ENCODE results near the gene HLA-DRB1.
"Not testable (repeated sequence)": the region's sequence is repeated elsewhere in the genome, so short reads cannot be mapped to it uniquely, and the experiment has no call there.

Gene HLA-DRB1

GRCh38 chr6:32589596-32590449 lies at the start of gene HLA-DRB1:
TSS of gene HLA-DRB1 (minus strand) at chr6:32589848. CDS start at chr6:32589742, 106 bp downstream.
- H3K4me1 Mint-ChIP-seq, result peaks cover 23% of the 10 kb centered on the region
- peak within 1 kb of the TSS; percentile 62 for H3K27ac Mint-ChIP-seq
- peak; percentile 31 for DNase-seq
- H3K4me3 Mint-ChIP-seq, result peak within 1 kb of the TSS; percentile 74
- CTCF ChIA-PET, result no interaction called here
- H3K27me3 Mint-ChIP-seq, result peaks cover 35% of the 10 kb centered on the region
- H3K9me3 Mint-ChIP-seq, result no peaks in the 10 kb centered on the region
- peaks cover 4% of the 10 kb centered on the region for H3K36me3 Mint-ChIP-seq

DNA sequence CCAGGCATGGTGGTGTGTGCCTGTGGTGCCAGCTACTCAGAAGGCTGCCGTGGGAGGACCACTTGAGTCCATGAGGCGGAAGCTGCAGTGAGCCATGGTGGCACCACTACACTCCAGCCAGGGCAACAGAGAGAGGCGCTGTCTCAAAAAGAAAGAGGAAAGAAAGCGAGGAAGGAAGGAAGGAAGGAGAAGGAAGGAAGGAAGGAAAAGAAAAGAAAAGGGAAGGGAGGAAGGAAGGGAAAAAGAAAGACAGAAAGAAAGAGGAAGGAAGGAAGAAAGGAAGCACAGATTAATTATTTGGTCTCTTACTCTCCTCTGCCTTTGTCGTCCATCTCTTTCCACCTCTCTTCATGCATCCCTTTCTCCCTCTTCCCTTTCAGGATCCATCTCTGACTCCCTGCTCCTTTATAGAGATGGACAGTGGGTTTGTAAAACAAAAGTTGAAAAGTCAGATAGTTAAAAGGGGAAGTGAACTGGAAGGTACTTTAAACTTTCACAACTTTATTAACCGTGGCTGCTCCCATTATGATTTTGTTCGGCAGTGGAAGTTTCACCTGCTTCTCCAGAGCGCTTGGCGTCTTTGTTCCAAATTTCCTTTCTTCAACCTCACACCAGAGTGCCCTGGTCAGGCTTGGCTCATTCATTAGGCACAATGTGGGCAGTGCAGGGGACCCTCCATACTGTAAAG lies 49.0 kb upstream of the HLA-DRB1 start:
- no peaks in the 10 kb centered on the region for H3K36me3 Mint-ChIP-seq
- H3K27ac Mint-ChIP-seq, result no peak overlapping the region
- peaks cover 57% of the 10 kb centered on the region for H3K27me3 Mint-ChIP-seq
- H3K4me3 Mint-ChIP-seq, result no peak overlapping the region
- CTCF ChIA-PET, result no interaction called here
- no peak for DNase-seq
- no peaks in the 10 kb centered on the region for H3K9me3 Mint-ChIP-seq
- H3K4me1 Mint-ChIP-seq, result peaks cover 23% of the 10 kb centered on the region

DNA sequence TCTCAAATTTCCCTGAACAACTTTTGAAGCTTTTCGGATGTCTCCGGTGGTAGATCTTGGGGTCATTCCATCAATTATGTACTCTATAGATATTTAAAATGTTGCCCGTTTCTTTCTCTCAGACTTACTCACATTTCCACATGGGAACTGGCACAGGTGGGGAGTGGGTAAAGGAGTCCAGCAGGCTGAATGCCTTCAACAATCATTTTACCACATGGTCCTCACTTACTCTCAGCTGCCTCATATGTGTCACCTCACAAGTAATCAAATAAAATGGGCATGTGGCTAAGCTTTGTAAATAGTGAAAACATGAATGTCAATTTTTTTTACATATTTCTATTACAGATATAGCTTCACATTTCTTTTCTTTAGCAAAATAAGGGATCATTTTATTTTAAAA lies 48.2 kb upstream of the HLA-DRB1 start:
- Mint-ChIP-seq H3K36me3 (no peaks in the 10 kb centered on the region), H3K27me3 (peaks cover 58% of the 10 kb centered on the region), H3K4me1 (peaks cover 20% of the 10 kb centered on the region), H3K9me3 (no peaks in the 10 kb centered on the region), H3K4me3 (no peak overlapping the region), H3K27ac (no peak overlapping the region)
- CTCF ChIA-PET, result interaction anchor here (1.1 kb wide), 1 partner anchor 148 kb away, joined by 3 read pairs; no protein-coding TSS in a partner anchor
- no peak for DNase-seq

DNA sequence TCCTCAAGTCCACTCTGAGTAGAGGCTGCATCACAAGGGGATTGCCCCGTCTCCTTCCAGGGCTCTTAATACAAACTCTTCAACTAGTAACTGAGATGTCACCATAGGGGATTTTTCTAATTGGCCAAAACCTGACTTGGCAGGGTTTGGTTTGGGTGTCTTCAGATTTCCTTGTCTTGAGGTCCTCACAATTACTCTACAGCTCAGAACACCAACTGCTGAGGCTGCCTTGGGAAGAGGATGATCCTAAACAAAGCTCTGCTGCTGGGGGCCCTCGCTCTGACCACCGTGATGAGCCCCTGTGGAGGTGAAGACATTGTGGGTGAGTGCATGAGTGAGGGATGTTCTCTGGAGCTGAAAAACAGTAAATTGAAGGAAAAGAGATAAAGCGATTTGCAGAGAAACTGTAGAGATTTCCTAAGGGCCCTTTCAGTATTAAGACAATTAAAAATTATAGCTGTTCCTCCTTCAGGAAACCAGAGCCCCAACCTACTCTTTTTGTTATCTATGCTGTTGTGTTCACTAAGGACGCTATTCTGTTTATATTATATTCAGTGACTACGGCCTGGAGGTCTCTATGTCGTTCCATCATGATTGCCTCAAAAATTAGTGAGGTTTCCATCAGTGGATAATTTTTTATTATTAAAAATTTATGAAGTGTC lies 47.7 kb upstream of the HLA-DRB1 start, which contains the start of gene HLA-DQA1:
Gene HLA-DQA1 (plus strand): TSS at position 188 of the 662 bp plus-strand sequence. CDS start 53 bp downstream, at position 241.
- CTCF ChIA-PET, result interaction anchor here (1.1 kb wide), 1 partner anchor 149 kb away, joined by 3 read pairs; no protein-coding TSS in a partner anchor
- DNase-seq, result no peak
- Mint-ChIP-seq H3K27ac (no peak within 1 kb of the TSS), H3K4me3 (no peak within 1 kb of the TSS), H3K27me3 (peaks cover 63% of the 10 kb centered on the region), H3K36me3 (no peaks in the 10 kb centered on the region), H3K9me3 (no peaks in the 10 kb centered on the region), H3K4me1 (peaks cover 15% of the 10 kb centered on the region)

GRCh38 chr6:32635526-32636123 lies 46.0 kb upstream of the HLA-DRB1 start:
- no peak overlapping the region for H3K4me3 Mint-ChIP-seq
- DNase-seq, result no peak
- H3K4me1 Mint-ChIP-seq, result peaks cover 2% of the 10 kb centered on the region
- CTCF ChIA-PET, result interaction anchor here (0.8 kb wide), 1 partner anchor 13 kb away, joined by 4 read pairs; no protein-coding TSS in a partner anchor
- H3K36me3 Mint-ChIP-seq, result no peaks in the 10 kb centered on the region
- peaks cover 59% of the 10 kb centered on the region for H3K27me3 Mint-ChIP-seq
- no peak overlapping the region for H3K27ac Mint-ChIP-seq
- H3K9me3 Mint-ChIP-seq, result no peaks in the 10 kb centered on the region

GRCh38 chr6:32629793-32630192 lies 40.1 kb upstream of the HLA-DRB1 start:
- H3K4me3 Mint-ChIP-seq, H3K36me3 Mint-ChIP-seq, CTCF ChIA-PET, H3K27ac Mint-ChIP-seq, H3K9me3 Mint-ChIP-seq, DNase-seq: not testable (repeated sequence)
- H3K4me1 Mint-ChIP-seq, result peaks cover 26% of the 10 kb centered on the region
- H3K27me3 Mint-ChIP-seq, result peaks cover 17% of the 10 kb centered on the region

DNA sequence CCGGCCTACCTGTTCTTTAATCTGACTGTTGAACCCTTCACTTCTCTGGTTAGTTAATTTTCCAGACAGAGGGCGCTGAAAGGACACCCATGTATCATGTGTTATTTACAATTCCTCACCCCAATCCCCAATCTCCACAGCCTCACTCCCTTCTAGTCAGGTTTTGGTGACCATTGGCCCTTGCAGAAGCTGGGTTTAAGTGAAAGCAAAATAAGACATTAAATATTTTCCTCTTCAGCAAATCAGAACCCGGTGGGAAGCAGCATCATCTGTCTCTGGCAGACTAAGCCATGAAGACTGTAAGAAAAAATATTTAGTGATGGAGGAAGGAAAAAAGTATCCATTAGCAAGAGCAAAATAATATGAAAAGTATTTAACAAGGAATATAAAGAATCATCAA lies 38.2 kb upstream of the HLA-DRB1 start:
- CTCF ChIA-PET, result no interaction called here

DNA sequence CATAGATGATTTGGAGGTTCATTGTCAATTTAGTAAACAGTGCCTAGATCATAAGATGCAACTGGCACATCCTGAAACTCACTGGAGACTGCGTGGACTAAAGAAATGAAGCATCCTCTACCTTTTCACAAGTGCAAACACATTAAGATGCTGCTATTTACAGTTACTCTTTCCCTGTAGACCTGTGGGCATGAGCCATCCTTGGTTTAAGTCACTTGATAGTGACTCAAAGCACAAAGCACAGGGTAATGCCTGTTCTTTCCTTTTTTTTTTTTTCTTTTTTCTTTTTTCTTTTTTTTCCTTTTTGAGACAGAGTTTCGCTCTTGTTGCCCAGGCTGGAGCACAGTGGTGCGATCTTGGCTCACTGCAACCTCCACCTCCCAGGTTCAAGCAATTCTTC lies 37.6 kb upstream of the HLA-DRB1 start:
- CTCF ChIA-PET, result no interaction called here
- H3K27me3 Mint-ChIP-seq, result no peaks in the 10 kb centered on the region
- peaks cover 2% of the 10 kb centered on the region for H3K9me3 Mint-ChIP-seq
- no peak overlapping the region for H3K27ac Mint-ChIP-seq
- H3K36me3 Mint-ChIP-seq, result peaks cover 4% of the 10 kb centered on the region
- peaks cover 46% of the 10 kb centered on the region for H3K4me1 Mint-ChIP-seq
- H3K4me3 Mint-ChIP-seq, result no peak overlapping the region
- no peak for DNase-seq

More for the DNA sequence above, 38.2 kb upstream of the HLA-DRB1 start:
- H3K27ac Mint-ChIP-seq, result no peak overlapping the region
- H3K4me3 Mint-ChIP-seq, result no peak overlapping the region
- peaks cover 2% of the 10 kb centered on the region for H3K9me3 Mint-ChIP-seq
- H3K36me3 Mint-ChIP-seq, result peaks cover 4% of the 10 kb centered on the region
- peaks cover 40% of the 10 kb centered on the region for H3K4me1 Mint-ChIP-seq
- DNase-seq, result peak; percentile 25
- H3K27me3 Mint-ChIP-seq, result peaks cover 4% of the 10 kb centered on the region

DNA sequence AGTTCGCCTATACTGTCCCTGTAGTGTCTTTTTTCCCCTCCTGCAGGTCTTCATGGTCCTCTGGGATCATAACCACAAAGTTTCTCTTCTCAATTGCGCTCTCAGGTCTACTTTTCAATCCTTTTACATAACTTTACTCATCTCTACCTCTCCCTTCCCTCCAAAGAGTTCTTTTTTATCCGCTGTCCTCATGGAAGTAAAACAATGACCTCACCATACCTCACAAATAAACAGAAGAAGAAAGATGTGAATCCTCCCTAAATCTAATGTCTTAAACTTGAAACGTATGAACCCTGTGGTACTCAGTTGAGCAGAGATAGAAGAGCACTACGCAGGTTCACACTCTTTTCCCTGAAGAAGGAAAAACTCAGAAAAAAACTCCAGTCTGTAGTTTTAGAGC lies 35.5 kb upstream of the HLA-DRB1 start:
- Mint-ChIP-seq H3K4me3 (no peak overlapping the region), H3K36me3 (peaks cover 4% of the 10 kb centered on the region), H3K9me3 (peaks cover 2% of the 10 kb centered on the region), H3K27me3 (no peaks in the 10 kb centered on the region), H3K27ac (no peak overlapping the region), H3K4me1 (peaks cover 58% of the 10 kb centered on the region)
- CTCF ChIA-PET, result no interaction called here
- no peak for DNase-seq

DNA sequence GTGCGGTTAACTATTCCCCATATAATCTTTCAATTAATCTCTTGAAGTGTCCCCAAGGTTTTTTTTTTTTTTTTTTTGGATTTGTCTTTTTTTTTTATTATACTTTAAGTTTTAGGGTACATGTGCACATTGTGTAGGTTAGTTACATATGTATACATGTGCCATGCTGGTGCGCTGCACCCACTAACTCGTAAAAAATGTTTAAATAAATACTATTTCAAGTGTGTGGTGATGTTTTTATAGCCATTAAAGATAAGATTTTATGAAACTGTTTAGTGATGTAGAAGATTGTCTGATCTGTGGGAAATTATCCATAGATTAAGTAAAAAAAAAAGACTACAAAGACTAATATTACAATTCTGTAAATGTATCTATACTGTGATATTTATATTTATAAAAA lies 34.9 kb upstream of the HLA-DRB1 start:
- peaks cover 2% of the 10 kb centered on the region for H3K9me3 Mint-ChIP-seq
- peak overlapping the region; percentile 57 for H3K27ac Mint-ChIP-seq
- DNase-seq, result no peak
- peaks cover 4% of the 10 kb centered on the region for H3K36me3 Mint-ChIP-seq
- CTCF ChIA-PET, result interaction anchor here (0.8 kb wide), 1 partner anchor 67 kb away, joined by 3 read pairs; no protein-coding TSS in a partner anchor
- no peaks in the 10 kb centered on the region for H3K27me3 Mint-ChIP-seq
- H3K4me3 Mint-ChIP-seq, result no peak overlapping the region
- peaks cover 58% of the 10 kb centered on the region for H3K4me1 Mint-ChIP-seq

DNA sequence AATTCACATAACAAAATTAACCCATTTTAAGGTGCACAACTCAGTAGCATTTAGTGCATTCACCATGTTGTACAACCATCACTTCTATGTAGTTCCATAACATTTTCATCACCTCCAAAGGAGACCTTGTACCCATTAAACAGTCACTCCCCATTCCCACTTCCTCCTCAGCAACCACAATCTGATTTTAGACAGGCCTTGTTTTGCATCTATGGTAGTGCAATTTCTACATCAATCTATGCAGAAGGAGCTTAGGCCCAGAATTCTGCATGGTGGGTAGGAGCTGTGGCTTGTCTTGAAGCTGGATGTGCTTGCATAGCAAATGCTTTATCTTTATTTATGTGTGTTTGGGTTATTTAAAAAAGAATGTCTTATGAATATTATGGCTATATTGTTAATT lies 34.0 kb upstream of the HLA-DRB1 start:
- no peaks in the 10 kb centered on the region for H3K27me3 Mint-ChIP-seq
- H3K36me3 Mint-ChIP-seq, result peaks cover 5% of the 10 kb centered on the region
- peaks cover 5% of the 10 kb centered on the region for H3K9me3 Mint-ChIP-seq
- CTCF ChIA-PET, result interaction anchor here (0.8 kb wide), 1 partner anchor 68 kb away, joined by 3 read pairs; no protein-coding TSS in a partner anchor
- H3K4me1 Mint-ChIP-seq, result peaks cover 58% of the 10 kb centered on the region
- H3K27ac Mint-ChIP-seq, result peak overlapping the region; percentile 94
- DNase-seq, result no peak
- H3K4me3 Mint-ChIP-seq, result peak overlapping the region; percentile 24

GRCh38 chr6:32622545-32623401 lies 33.1 kb upstream of the HLA-DRB1 start:
- peak; percentile 62 for DNase-seq
- Mint-ChIP-seq H3K9me3 (peaks cover 9% of the 10 kb centered on the region), H3K4me1 (peaks cover 51% of the 10 kb centered on the region), H3K36me3 (peaks cover 9% of the 10 kb centered on the region), H3K27ac (peak overlapping the region; percentile 94), H3K27me3 (no peaks in the 10 kb centered on the region), H3K4me3 (peak overlapping the region; percentile 18)
- CTCF ChIA-PET, result interaction anchor here (0.6 to 1.6 kb wide), 6 partner anchors 13 to 245 kb away, joined by 3 to 7 read pairs (median 4); no protein-coding TSS in a partner anchor

DNA sequence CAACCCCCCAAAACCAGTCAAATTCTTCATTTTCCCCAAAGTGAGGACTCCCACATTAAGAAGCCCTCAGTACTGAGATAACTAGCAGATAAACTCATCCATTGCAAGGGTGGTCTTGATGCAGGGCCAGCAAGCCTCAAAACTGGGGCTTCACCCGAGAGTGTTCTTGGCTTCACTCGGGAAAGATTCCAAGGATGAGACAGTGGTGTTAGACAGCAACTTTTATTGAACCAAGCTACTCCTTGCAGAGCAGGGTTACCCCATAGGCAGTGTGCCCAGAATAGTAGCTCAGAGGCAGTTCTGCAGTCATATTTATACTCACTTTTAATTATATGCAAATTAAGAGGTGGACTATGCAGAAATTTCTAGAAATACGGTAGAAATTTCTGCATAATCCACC lies 31.7 kb upstream of the HLA-DRB1 start:
- CTCF ChIA-PET, result interaction anchor here (1.3 to 1.6 kb wide), 2 partner anchors 71 to 79 kb away, joined by 6 to 7 read pairs; no protein-coding TSS in a partner anchor
- peaks cover 18% of the 10 kb centered on the region for H3K9me3 Mint-ChIP-seq
- H3K4me1 Mint-ChIP-seq, result peaks cover 44% of the 10 kb centered on the region
- peaks cover 10% of the 10 kb centered on the region for H3K36me3 Mint-ChIP-seq
- DNase-seq, result no peak
- H3K4me3 Mint-ChIP-seq, result no peak overlapping the region
- H3K27me3 Mint-ChIP-seq, result no peaks in the 10 kb centered on the region
- H3K27ac Mint-ChIP-seq, result no peak overlapping the region
